Breast epithelium (tissue), 3 donors: Measurements from ENCODE around the gene UBASH3B.

Source experiments
- CTCF ChIP-seq, 3 donors: fragments of 450-650 bp; IDR thresholded peaks; one replicate each; pipeline ENCODE4 v1.5.1; 2016 to 2017; ENCODE audit warnings: antibody characterized with exemption in 3 of 3, mild to moderate bottlenecking in 3 of 3, moderate library complexity in 3 of 3
- POLR2AphosphoS5 ChIP-seq, 3 donors: sonication (generic); formaldehyde crosslinking; IDR thresholded peaks; one replicate each; pipeline ENCODE4 v1.6.1; 2017; ENCODE audit warnings: antibody characterized with exemption in 3 of 3

- TF ChIP-seq CTCF (IDR thresholded peaks at IDR 0.05) (no peak), POLR2AphosphoS5 (IDR thresholded peaks at IDR 0.05) (no peak)
Observed at GRCh38 chr11:122661182-122661945, 5.8 kb downstream of the UBASH3B start.
